Measurements from ENCODE around the gene CDKN2A.

Gene CDKN2A

DNA sequence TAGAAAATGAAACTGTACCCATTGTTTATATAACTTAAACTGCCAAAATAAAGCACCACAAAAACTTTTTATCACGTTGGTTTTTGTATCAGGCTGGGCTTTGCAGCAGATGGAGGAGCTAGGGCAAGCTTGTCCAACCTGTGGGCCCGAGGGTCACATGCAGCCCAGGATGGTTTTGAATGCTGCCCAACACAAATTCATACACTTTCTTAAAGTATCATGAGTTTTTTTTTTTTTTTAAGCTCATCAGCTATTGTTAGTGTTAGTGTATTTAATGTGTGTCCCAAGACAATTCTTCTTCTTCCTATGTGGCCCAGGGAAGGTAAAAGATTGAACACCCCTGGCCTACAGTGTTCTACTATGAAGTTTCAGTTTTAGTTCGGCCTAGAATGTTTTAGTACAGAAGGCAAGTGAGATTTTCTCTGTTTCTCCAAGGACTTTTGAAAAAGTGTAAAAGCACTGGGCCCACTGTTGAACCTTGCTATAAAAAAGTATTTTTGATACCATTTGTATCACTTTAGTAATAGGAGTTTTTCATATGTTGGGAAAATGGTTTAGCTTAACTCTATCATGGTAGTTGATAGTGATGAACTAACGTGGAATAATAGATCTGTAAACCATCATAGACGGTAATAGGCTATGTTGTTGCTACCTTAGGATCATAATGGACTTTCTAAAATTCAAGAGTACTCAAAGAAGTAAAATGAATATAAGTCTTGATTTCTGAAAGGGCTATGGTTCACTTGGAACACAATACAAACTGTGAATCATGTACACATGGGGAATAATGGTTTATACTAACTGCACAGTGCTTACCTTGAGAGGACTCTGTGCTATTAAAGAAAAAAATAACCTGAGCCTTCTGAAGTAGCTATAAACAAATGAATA, 2.9 kb downstream of the CDKN2A start:
- TF ChIP-seq, protein P1, sequence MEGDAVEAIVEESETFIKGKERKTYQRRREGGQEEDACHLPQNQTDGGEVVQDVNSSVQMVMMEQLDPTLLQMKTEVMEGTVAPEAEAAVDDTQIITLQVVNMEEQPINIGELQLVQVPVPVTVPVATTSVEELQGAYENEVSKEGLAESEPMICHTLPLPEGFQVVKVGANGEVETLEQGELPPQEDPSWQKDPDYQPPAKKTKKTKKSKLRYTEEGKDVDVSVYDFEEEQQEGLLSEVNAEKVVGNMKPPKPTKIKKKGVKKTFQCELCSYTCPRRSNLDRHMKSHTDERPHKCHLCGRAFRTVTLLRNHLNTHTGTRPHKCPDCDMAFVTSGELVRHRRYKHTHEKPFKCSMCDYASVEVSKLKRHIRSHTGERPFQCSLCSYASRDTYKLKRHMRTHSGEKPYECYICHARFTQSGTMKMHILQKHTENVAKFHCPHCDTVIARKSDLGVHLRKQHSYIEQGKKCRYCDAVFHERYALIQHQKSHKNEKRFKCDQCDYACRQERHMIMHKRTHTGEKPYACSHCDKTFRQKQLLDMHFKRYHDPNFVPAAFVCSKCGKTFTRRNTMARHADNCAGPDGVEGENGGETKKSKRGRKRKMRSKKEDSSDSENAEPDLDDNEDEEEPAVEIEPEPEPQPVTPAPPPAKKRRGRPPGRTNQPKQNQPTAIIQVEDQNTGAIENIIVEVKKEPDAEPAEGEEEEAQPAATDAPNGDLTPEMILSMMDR (conservative IDR thresholded peaks at IDR 0.05; ENCODE audit: low read depth, low read length) = no peak
- H3K36me3 ChIP-seq (ENCODE audit: insufficient read depth) = peaks cover 17% of the 10 kb centered on the region; the same call in 1 of the 2 replicates
- H3K27me3 ChIP-seq (ENCODE audit: insufficient read depth, low read depth) = no peaks in the 10 kb centered on the region
- H3K9ac ChIP-seq = peak overlapping the region; percentile 99
- H3K79me2 ChIP-seq (ENCODE audit: insufficient read depth, low read depth) = peaks cover 90% of the 10 kb centered on the region
- no peak overlapping the region for H2AFZ ChIP-seq (ENCODE audit: low read depth)
- H3K4me3 ChIP-seq (IDR thresholded peaks at IDR 0.05; ENCODE audit: insufficient read depth, low read depth, low read length) = no peak overlapping the region
- peak overlapping the region; percentile 94 for H3K4me2 ChIP-seq
- H3K27ac ChIP-seq = peak overlapping the region; percentile 99
- H4K20me1 ChIP-seq (ENCODE audit: insufficient read depth) = peaks cover 10% of the 10 kb centered on the region; the same call in 1 of the 2 replicates
- peaks cover 35% of the 10 kb centered on the region for H3K4me1 ChIP-seq (ENCODE audit: low read depth, poor library complexity, severe bottlenecking)

DNA sequence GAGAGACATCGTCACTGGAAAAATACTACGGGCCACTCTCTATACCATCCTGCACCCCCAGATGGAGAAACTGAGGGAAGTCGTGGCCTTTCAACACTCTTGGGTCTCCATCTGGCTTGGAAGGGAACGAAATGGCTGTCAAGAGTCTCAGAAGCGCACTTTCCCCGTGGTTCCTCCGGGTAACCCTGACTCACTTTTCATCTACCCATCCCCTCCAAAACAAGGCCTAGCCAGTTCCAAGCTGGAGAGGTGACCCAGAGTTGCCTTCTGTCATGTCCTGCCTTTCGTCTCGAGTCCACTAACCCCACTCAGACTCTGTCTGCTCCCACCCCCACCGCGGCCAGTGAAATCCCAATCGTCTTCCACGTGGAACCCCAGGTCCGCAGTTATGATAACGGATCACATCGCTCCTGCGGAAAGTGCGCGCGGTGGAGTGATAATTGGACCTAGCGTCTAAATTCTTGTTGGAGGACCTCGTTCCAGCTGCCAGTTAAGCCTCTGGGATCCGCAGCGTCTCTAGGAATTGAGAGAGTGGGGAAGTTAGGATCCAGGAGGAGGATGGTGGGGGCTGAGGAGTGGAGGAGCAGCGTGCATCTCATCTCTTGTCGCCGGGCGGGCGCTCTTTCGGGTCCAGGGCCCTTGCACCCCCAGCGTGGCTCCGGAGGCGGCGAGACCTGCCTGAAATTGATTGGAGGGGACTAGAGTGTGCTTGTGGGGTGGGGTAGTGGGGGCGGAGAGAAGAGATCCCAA, 4.6 kb downstream of the CDKN2A start:
- Histone ChIP-seq H3K4me3 (IDR thresholded peaks at IDR 0.05; ENCODE audit: insufficient read depth, low read depth, low read length) (no peak overlapping the region), H3K9ac (no peak overlapping the region; the same call in 1 of the 2 replicates), H3K27me3 (ENCODE audit: insufficient read depth, low read depth) (no peaks in the 10 kb centered on the region), H3K36me3 (ENCODE audit: insufficient read depth) (peaks cover 24% of the 10 kb centered on the region; the same call in 1 of the 2 replicates), H3K4me2 (peak overlapping the region; percentile 94), H3K27ac (no peak overlapping the region; the same call in 1 of the 2 replicates), H3K79me2 (ENCODE audit: insufficient read depth, low read depth) (peaks cover 95% of the 10 kb centered on the region), H4K20me1 (ENCODE audit: insufficient read depth) (peaks cover 10% of the 10 kb centered on the region; the same call in 1 of the 2 replicates), H2AFZ (ENCODE audit: low read depth) (no peak overlapping the region), H3K4me1 (ENCODE audit: low read depth, poor library complexity, severe bottlenecking) (peaks cover 52% of the 10 kb centered on the region)
- TF ChIP-seq, protein P1 (conservative IDR thresholded peaks at IDR 0.05; ENCODE audit: low read depth, low read length) = no peak

DNA sequence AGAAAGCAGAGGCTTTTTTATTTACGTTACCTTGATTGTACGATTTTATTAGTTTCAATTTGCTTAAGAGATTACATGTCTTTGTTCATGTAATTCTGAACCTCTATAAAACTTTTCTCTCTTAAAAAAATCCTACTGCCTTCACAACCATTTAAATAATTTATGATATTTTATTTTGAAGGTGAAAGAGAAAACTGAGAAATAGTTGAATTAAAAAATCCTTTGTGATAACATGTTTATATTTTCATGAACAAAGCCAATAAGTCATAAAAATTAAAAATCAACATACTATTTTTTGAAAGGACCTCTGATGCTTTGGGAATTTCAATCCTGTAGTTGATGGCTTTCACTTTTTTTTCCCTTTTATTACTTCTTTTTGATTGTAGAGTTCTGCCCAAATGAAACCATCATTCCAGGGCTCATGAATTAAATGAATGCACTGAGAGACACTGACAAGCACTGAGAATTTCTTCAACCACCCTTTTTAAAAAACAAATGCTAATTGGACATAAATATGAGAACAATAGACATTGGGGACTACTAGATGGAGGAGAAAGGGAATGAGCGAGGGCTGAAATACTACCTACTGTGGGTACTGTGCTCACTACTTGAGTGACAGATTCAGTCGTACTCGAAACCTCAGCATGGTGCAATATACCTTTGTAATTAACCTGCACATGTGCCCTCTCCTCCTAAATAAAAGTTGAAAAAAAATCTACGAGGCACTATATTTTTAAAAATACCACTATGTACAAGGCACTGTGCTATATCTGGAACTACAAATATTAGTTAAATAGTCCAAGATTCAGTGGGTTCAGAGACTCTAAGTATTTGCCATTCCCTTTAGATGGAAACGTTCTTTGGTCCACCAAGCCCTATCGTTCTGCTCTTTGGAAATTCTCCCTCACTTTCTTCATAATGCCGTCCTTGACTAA, 5.9 kb downstream of the CDKN2A start:
- H3K4me3 ChIP-seq (IDR thresholded peaks at IDR 0.05; ENCODE audit: insufficient read depth, low read depth, low read length) = no peak overlapping the region
- H3K27ac ChIP-seq = peak overlapping the region; percentile 67
- no peaks in the 10 kb centered on the region for H3K27me3 ChIP-seq (ENCODE audit: insufficient read depth, low read depth)
- peak overlapping the region; percentile 57 for H3K9ac ChIP-seq
- H3K36me3 ChIP-seq (ENCODE audit: insufficient read depth) = peaks cover 23% of the 10 kb centered on the region; the same call in 1 of the 2 replicates
- peak overlapping the region; percentile 91 for H3K4me2 ChIP-seq
- peaks cover 64% of the 10 kb centered on the region for H3K4me1 ChIP-seq (ENCODE audit: low read depth, poor library complexity, severe bottlenecking)
- peaks cover 10% of the 10 kb centered on the region; the same call in 1 of the 2 replicates for H4K20me1 ChIP-seq (ENCODE audit: insufficient read depth)
- TF ChIP-seq, protein P1 (conservative IDR thresholded peaks at IDR 0.05; ENCODE audit: low read depth, low read length) = no peak
- H3K79me2 ChIP-seq (ENCODE audit: insufficient read depth, low read depth) = peaks cover 100% of the 10 kb centered on the region
- H2AFZ ChIP-seq (ENCODE audit: low read depth) = no peak overlapping the region
